Measurements from ENCODE around the gene AKR1C8.

AKR1C8 gene

GRCh38 chr10:5106553-5106952 lies 78.4 kb downstream of the AKR1C8 start:
- DNase-seq: no peak

- DNase-seq: no peak
Measured at GRCh38 chr10:5105626-5106025, 79.3 kb downstream of the AKR1C8 start.

All from femur (tissue), 1 donor.